ENCODE results near the gene CEACAM4.
A peak's percentile ranks its signal among the peaks of the same experiment; 100 is the strongest.

Gene CEACAM4

DNA sequence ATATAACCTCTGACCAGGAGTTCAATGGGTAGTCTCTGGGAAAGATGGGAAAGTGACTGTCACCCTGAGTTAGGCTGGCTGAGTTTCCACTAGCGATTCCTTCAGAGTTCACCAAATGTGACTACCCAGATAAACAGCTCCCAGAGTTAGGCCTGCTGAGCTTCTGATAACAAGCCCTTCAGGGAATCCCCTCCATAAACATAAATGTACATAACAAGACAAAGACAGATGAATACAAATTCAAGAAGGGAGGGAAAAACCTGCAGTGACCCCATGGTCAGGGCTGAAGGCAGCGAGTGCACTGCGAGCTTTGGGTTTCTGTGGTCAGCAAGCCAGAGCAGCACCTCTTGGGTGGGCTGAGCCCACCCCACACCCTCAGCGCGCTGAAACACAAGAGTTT is 25.4 kb upstream of the CEACAM4 start:
- Histone ChIP-seq H3K4me3 (ENCODE audit: low read length, poor library complexity, severe bottlenecking) (no peak overlapping the region), H3K27me3 (ENCODE audit: insufficient read depth, low read length, poor library complexity, severe bottlenecking) (no peaks in the 10 kb centered on the region), H3K36me3 (ENCODE audit: insufficient read depth, low read length) (no peaks in the 10 kb centered on the region), H3K4me2 (ENCODE audit: low read depth, low read length, poor library complexity, severe bottlenecking) (no peak overlapping the region), H2AFZ (ENCODE audit: low read length) (no peak overlapping the region), H4K20me1 (ENCODE audit: insufficient read depth, low read length, poor library complexity, severe bottlenecking) (no peaks in the 10 kb centered on the region), H3K79me2 (ENCODE audit: insufficient read depth, low read length) (no peaks in the 10 kb centered on the region), H3K4me1 (ENCODE audit: insufficient read depth, low read length, poor library complexity, severe bottlenecking) (no peaks in the 10 kb centered on the region), H3K9ac (ENCODE audit: low read depth, low read length, poor library complexity, severe bottlenecking) (no peak overlapping the region), H3K9me3 (ENCODE audit: insufficient read depth, low read depth, low read length) (no peaks in the 10 kb centered on the region), H3F3A (ENCODE audit: low read depth) (no peaks in the 10 kb centered on the region), H3K9me2 (replicated peaks; ENCODE audit: low read depth, low read length) (no peaks in the 10 kb centered on the region)
- no peak for TF ChIP-seq CTCF (conservative IDR thresholded peaks at IDR 0.05; ENCODE audit: low read length)
- TF ChIP-seq EZH2phosphoT487 (IDR thresholded peaks at IDR 0.05; ENCODE audit: borderline replicate concordance): no peak

DNA sequence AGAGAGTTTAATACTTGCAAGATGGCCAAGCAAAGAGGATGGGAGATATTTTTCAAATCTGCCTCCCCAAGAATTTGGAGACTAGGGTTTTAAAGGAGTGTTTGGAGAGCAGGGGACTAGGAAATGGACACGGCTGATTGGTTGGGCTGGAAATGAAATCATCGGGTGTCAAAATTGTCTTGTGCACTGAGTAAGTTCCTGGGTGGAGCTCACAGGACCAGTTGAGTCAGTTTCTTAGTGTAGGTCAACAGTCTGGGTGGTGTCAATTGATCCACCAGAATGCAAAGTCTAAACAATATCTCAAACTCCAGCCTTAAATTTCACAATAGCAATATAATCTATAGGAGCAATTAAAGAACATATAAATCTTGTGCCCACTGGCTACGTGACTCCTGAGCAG is 23.0 kb upstream of the CEACAM4 start:
- no peaks in the 10 kb centered on the region for H3K36me3 ChIP-seq (ENCODE audit: insufficient read depth, low read length)
- no peaks in the 10 kb centered on the region for H3F3A ChIP-seq (ENCODE audit: low read depth)
- no peak overlapping the region for H3K9ac ChIP-seq (ENCODE audit: low read depth, low read length, poor library complexity, severe bottlenecking)
- no peaks in the 10 kb centered on the region for H4K20me1 ChIP-seq (ENCODE audit: insufficient read depth, low read length, poor library complexity, severe bottlenecking)
- H3K79me2 ChIP-seq (ENCODE audit: insufficient read depth, low read length): no peaks in the 10 kb centered on the region
- no peaks in the 10 kb centered on the region for H3K27me3 ChIP-seq (ENCODE audit: insufficient read depth, low read length, poor library complexity, severe bottlenecking)
- TF ChIP-seq CTCF (conservative IDR thresholded peaks at IDR 0.05; ENCODE audit: low read length) (no peak), EZH2phosphoT487 (IDR thresholded peaks at IDR 0.05; ENCODE audit: borderline replicate concordance) (no peak)
- no peak overlapping the region for H3K4me3 ChIP-seq (ENCODE audit: low read length, poor library complexity, severe bottlenecking)
- H3K4me1 ChIP-seq (ENCODE audit: insufficient read depth, low read length, poor library complexity, severe bottlenecking): no peaks in the 10 kb centered on the region
- H3K9me2 ChIP-seq (replicated peaks; ENCODE audit: low read depth, low read length): no peaks in the 10 kb centered on the region
- no peak overlapping the region for H3K4me2 ChIP-seq (ENCODE audit: low read depth, low read length, poor library complexity, severe bottlenecking)
- no peaks in the 10 kb centered on the region for H3K9me3 ChIP-seq (ENCODE audit: insufficient read depth, low read depth, low read length)
- H2AFZ ChIP-seq (ENCODE audit: low read length): no peak overlapping the region

GRCh38 chr19:41646589-41647204 is 19.8 kb upstream of the CEACAM4 start:
- TF ChIP-seq CTCF (conservative IDR thresholded peaks at IDR 0.05; ENCODE audit: low read length): peak; percentile 36
- no peak for TF ChIP-seq EZH2phosphoT487 (IDR thresholded peaks at IDR 0.05; ENCODE audit: borderline replicate concordance)

More at GRCh38 chr19:41646589-41647204, 19.8 kb upstream of the CEACAM4 start:
- H3K4me2 ChIP-seq (ENCODE audit: low read depth, low read length, poor library complexity, severe bottlenecking): no peak overlapping the region
- H3K9me2 ChIP-seq (replicated peaks; ENCODE audit: low read depth, low read length): no peaks in the 10 kb centered on the region
- no peaks in the 10 kb centered on the region for H3K79me2 ChIP-seq (ENCODE audit: insufficient read depth, low read length)
- no peaks in the 10 kb centered on the region for H3F3A ChIP-seq (ENCODE audit: low read depth)
- no peaks in the 10 kb centered on the region for H3K27me3 ChIP-seq (ENCODE audit: insufficient read depth, low read length, poor library complexity, severe bottlenecking)
- no peaks in the 10 kb centered on the region for H3K4me1 ChIP-seq (ENCODE audit: insufficient read depth, low read length, poor library complexity, severe bottlenecking)
- no peaks in the 10 kb centered on the region for H4K20me1 ChIP-seq (ENCODE audit: insufficient read depth, low read length, poor library complexity, severe bottlenecking)
- no peaks in the 10 kb centered on the region for H3K9me3 ChIP-seq (ENCODE audit: insufficient read depth, low read depth, low read length)
- H3K4me3 ChIP-seq (ENCODE audit: low read length, poor library complexity, severe bottlenecking): no peak overlapping the region
- no peaks in the 10 kb centered on the region for H3K36me3 ChIP-seq (ENCODE audit: insufficient read depth, low read length)
- no peak overlapping the region for H3K9ac ChIP-seq (ENCODE audit: low read depth, low read length, poor library complexity, severe bottlenecking)
- no peak overlapping the region for H2AFZ ChIP-seq (ENCODE audit: low read length)
